Right hindlimb (tissue), 1 donor: Measurements from ENCODE around the gene ZNF160.
"Not testable (repeated sequence)": the region's sequence is repeated elsewhere in the genome, so short reads cannot be mapped to it uniquely, and the experiment has no call there.

Source experiments
- DNase-seq: peaks from one replicate; pipeline ENCODE4 v3.0.0-alpha.2; 2018

The ZNF160 gene

DNA sequence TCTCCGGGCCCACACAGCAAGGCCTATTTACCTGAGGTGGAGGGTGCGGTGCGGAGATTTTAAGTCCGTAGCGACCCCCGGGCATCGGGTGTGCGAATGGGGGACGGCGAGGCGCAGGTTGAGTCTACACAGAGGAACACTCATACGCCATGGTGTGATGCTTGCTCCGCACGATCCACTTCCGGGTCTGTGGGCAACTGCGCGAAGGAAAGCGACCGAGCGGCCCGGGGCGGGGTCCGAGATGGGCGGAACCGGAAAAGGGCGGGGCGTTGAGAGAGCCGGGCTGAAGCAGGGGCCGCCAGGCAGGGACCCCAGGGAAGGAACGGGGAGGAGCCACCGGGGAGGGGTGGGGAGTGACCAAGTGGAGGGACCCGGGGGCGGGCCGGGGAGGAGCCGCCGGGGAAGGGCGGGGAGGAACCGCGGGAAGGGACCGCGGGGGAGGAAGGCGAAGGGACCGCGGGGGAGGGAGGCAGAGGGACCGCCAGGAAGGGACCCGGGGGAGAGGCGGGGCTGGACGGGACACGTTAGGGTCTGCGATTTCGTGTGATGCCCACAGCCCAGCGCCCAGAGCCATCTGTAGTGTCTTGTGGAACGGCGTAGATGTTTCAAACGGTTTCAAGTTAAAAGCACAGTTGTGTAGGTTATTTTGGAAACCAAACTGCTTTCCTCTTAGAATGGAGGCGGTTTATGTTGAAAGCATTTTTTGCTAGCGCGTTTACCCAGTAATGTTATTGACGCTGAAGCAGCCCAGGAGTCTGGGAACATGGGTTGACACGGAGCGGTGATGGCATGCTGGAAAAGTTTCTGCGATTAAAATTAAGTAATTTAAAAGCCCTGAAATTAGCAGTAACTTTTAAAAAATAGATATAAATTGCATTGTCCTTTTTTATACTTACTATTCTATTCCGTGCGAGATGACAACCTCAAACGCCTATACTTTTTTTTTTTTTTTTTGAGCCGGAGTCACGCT lies at the start of gene ZNF160:
Gene ZNF160, minus strand, starts transcription at position 189 of the 970 bp plus-strand sequence. CDS start 17,146 bp downstream, outside the sequence.
- peak; percentile 100 for DNase-seq

DNA sequence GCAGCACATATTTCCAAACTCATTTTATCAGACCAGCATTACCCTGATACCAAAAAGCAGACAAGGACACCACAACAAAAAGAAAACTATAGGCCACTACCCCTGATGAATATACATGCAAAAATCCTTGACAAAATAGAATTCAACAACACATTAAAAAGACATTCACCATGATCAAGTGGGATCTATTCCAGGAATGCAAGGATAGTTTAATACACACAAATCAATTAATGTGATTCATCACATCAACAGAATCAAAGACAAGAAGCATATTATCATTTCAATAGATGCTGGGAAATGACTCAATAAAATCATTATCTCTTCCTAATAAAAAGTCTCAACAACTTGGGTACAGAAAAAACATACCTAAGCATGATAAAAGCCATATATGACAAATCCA lies 44.4 kb upstream of the ZNF160 start:
- no peak for DNase-seq

DNA sequence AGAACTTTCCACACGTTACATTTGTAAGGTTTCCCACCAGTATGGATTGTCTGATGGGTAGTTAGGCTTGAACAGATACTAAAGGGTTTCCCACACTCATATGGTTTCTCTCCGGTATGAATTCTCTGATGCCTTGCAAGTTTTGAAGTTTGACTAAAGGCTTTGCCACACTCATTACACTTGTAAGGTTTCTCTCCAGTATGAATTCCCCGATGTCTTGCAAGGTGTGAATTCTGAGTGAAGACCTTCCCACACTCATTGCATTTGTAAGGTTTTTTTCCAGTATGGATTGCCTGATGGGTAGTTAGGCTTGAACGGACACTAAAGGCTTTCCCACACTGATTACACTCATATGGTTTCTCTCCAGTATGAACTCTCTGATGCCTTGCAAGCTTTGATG lies 37.1 kb upstream of the ZNF160 start:
- DNase-seq = no peak

DNA sequence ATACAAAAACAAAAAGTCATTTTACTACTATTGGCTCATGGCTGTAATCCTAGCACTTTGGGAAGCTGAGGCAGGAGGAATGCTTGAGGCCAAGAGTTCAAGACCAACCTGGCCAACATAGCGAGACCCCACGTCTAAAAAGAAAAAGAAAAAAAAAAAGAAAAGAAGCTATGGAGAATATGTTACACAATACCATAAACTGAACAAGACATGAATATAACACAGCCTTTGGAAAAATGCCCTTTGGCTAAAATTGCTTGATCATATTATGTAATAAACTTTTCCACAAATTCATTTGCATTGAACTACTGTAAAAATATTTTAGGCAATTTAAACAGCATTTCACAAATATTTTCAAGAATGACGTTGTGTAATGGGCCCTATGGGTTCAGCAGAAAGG lies 33.2 kb upstream of the ZNF160 start:
- DNase-seq = no peak

DNA sequence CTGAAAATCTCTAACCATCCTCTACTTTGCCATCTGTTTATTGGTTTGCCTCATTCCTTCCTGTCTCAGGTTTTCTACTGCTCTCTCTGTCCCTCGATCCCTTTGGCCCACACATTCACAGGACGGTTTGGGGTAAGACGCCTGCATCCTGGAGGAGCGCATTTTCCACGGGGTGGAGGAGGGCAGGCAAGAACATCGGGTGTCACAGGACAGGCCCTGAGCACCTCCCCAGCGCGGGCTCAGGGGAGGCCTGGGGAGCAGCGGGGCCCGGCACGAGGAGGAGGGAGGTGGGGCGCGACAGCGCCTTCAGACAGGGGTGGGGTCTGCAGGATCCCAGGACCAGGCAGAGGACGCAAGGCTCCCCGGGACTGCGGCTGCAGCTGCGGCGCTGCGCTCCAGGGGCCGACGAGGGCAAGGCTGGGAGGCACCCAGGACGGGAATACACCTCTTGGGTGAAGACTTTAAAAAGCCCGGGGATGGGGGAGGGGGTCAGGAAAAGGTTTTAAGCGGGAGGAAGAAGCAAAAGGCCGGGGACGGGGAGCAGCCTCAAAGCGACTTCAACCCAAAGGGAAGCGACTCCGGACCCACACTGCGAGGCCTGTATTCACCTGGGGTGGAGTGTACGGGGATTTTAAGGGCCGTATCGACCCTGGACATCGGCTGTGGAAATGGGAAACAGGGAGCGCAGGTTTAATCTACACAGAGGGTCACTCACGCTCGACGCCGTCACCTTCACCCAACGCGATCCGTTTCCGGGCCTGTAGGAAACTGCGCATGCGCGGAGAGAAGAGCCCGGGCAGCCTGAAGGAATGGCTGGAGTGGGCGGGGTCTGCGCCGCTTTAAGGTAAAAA lies 29.1 kb upstream of the ZNF160 start, which contains the start of gene ZNF415:
Gene ZNF415, minus strand, starts transcription at position 770 of the 851 bp plus-strand sequence. CDS start 10,234 bp downstream, outside the sequence.
- peak; percentile 91 for DNase-seq

DNA sequence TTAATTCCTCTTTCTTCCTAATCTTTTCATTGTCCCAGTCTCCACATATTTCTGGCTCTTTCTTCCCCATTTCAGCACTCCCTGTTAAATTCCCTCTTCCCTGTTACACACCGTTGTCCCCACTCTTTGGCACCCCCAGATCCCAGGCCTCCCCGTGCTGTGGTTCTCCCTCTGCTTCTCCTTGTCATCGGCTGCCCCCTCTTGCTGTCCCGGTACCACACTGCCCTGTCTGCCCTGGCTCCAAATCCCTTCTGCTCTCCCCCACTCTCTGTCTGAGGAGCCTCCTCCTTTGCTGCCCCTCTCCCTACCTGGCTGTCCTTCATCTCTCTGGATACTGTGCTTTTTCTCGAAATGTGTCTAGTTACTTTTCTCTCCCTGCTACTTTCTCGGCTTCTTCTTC lies 28.5 kb upstream of the ZNF160 start:
- DNase-seq = no peak

DNA sequence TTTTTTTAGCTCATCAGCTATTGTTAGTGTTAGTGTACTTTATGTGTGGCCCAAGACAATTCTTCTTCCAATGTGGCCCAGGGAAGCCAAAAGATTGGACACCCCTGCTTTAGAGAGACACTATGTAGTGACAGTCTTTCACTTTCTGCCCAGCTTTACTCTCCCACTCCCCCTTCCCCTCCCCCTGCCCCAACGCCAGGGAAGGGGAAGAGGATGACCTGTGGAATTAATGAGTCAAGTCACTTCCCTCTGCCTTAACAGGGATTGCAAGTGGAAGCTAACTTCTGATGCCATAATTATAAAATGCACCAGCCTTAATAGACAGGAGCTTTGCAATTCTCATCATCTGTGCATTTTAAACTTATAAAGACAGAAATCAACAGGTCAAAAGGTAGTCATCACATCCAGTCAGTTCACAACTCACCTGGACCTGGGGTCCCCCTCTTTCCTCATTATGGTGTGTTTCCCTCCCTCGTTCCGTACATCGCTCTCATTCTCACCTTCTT lies 27.9 kb upstream of the ZNF160 start:
- no peak for DNase-seq

DNA sequence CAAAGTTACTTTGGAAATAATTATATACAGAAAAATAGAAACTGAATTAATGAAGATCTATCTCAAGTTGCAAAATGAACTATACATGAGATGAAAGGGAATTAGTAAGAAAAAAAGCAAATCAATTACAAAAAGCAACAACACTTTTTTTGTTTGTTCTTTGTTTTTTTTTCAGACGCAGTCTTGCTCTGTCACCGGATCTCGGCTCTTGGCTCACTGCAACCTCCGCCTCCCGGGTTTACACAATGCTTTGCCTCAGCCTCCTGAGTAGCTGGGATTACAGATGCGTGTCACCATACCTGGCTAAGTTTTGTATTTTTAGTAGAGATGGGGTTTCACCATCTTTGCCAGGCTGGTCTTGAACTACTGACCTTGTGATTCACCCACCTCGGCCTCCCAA lies 27.3 kb upstream of the ZNF160 start:
- no peak for DNase-seq

DNA sequence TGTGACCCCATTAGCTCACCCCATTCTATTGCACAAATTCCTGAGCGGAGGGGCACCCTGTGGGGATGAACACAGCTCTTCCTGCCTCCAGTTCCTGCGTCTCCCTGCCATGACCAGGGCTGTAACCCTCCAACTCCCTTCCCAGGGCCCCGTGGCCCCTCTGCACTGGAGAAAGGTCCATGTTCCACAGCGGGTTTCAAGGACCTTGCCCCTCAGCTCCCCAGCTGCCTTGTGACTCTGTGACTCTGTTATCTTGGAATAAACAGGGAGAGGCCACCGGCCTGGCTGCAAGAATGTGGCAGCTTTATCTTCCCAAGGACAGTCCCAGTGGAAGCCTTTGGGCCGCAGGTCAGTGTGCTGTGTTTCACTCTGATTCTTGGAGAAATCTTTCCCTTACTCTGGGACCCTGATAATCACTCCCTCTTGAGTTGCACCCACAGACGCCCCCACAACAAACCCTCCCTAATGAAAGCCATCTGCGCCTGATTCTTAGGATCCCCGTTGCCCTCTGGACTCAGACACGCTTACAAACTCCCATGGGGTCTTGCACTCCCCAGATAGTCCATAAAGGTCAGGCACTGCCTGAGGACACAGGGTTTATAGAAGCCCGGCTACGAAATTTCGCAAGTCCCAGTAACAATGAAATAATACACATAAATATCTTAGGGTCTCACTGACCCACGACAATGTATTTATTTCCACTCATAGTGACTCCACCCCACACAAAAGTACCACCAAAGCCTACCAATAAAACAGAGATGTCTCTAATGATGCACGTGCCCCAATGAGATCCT lies 23.7 kb upstream of the ZNF160 start:
- not testable (repeated sequence) for DNase-seq

DNA sequence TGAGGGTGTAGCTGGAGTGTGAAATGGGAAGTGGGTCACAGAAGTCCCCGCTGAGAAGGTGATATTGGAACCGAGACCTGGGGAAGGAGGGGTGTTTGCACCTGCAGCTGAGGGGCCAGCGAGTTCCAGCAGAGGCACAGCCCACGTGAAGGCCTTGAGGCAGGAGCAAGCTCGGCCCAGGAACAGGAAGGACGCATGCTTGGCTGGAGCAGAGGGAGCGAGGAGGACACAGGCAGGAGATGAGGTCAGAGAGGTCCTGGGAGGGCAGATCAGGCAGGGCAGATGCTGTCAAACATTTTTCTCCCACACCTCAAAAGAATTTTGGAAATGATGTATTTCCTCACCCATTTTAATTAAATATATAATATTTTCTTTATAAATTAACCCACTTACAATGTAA lies 20.2 kb upstream of the ZNF160 start:
- no peak for DNase-seq

DNA sequence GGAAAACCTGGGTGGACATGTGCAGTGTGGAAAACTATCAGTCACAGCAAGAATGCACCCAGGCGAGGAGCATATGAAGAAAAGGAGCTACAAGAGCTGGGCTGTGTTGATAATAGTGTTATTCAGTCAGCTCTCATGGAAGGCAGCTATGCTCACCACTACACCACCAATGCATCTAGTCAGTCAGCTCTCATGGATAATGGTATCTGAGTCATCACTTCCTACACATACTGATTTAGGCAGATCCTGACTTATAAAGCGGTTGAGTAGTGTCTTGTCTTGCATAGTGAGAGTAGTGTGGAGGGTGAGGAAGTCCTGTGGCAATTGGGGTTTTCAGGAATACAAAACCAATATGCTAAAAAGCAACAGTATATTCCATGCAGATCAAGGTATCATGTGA lies 9.1 kb upstream of the ZNF160 start:
- DNase-seq = no peak

DNA sequence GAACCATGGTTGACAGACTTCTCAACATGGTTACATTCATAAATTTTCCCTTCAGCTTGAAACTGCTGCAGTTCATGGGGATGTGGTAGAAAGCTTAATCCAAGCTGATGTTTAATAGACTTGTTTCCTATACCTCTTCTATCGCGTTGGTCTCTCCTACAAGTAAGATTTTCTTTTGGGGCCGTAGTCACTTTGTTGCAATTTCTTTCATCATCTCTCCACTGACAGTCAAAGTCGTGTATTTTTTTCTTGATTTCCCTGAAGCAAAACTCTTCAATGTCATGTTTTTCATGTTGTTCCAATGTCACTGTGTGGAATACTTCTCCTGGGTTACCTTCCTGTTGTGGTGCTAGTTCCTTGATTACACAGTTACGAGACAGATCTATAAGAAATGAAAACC lies 6.3 kb upstream of the ZNF160 start:
- DNase-seq = no peak

DNA sequence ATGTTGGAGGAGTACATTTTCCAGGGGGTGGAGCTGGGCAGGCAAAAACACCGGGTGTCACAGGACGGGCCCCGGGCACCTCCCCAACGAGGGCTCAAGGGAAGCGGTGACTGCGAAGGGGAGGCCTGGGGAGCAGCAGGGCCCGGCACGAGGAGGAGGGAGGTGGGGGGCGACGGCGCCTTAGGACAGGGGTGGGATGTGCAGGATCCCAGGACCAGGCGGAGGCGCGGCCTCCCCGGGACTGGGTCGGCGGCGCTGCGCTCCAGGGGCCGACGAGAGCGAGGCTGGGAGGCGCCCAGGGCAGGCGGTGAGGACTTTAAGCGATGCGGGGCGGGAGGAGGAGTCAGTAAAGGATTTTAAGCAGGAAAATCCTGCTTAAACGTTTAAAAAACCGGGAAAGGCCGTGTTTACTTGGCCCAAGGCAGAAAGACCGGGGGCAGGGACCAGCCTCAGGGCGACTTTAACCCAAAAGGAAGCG lies 427 bp downstream of the ZNF160 start:
- DNase-seq = peak; percentile 55

DNA sequence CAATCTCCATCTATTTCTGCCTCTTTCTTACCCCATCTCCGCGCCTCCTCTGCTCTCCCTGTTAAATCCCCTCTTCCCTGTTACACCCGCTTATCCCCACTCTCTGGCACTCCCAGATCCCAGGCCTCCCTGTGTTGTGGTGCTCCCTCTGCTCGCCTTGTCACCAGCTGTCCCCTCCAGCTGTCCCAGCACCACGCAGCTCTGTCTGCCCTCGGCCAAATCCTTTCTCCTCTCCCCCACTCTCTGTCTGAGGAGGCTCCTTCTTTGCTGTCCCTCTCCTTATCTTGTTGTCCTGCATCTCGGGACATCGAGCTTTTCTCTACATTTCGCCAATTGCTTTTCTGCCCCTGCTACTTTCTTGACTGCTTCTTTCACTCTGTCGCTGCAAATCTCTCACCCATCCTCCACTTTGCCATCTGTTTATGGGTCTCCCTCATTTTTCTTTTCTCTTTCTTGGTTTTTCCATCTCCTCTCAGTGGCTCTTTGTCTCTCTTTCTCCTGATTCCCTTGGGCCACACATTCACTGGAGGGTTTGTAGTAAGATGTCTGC lies 941 bp downstream of the ZNF160 start:
- DNase-seq = peak; percentile 51

DNA sequence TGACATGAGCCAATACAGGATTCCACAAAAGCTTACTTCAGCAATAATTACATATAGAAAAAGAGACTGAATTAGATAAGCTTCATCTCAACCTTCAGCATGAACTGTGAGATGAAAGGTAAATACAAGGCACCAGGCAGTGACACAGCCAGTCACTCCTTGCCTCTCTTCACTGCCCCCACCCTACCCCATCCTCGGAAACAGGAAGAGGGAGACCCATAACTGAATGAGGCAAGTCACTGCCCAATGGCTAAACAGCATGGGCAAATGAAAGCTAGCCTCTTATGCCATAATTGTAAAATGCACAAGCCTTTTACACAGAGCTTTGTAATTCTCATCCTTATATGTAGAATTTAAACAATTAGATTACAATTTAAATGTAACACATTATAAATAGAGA lies 1.7 kb downstream of the ZNF160 start:
- no peak for DNase-seq

DNA sequence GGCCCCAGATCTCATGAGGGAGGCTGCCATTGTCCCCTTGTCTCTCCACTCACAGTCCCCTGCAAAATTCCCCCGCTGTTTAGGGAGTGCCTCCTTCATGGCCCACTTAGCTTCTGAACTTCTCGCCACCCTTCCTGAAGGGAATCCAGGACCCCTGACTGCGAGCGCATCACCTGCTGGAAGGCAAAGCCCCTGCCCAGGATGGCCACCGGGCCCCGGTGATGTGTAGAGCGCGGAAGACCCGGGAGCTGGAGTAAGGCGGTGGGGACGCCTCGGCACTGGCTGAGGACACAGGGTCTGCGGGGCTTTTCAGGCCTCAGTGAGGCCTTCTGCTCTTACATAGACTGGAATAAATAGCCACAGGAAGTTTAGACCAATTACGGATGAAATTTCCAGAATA lies 4.7 kb downstream of the ZNF160 start:
- not testable (repeated sequence) for DNase-seq

DNA sequence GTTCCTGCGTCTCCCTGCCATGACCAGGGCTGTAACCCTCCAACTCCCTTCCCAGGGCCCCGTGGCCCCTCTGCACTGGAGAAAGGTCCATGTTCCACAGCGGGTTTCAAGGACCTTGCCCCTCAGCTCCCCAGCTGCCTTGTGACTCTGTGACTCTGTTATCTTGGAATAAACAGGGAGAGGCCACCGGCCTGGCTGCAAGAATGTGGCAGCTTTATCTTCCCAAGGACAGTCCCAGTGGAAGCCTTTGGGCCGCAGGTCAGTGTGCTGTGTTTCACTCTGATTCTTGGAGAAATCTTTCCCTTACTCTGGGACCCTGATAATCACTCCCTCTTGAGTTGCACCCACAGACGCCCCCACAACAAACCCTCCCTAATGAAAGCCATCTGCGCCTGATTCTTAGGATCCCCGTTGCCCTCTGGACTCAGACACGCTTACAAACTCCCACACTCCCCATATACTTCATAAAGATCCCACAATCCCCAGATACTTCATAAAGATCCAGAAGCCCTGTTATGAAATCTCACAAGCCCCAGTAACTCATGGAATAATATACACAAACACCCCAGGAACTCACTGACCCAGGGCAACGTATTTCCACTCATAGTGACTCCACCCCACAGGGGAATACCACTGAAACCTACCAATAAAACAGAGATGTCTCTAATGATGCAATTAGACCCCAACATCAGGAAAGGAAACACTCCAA lies 6.1 kb downstream of the ZNF160 start:
- not testable (repeated sequence) for DNase-seq

DNA sequence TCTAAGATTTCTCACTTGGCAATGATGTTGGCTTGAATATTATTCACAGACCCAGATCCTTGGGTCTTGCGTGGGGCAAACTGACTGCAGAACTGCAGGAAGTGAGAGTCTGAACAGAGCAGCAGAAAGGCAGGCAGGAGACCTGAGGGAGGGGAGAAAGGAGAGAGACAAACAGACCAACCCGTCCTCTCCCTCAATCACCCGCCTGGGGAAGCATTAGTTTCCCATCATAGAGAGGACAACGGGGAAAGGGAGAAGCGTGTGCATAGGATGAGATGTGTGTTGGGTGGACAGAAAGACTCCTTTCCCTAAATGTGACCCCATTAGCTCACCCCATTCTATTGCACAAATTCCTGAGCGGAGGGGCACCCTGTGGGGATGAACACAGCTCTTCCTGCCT lies 6.6 kb downstream of the ZNF160 start:
- DNase-seq = not testable (repeated sequence)

DNA sequence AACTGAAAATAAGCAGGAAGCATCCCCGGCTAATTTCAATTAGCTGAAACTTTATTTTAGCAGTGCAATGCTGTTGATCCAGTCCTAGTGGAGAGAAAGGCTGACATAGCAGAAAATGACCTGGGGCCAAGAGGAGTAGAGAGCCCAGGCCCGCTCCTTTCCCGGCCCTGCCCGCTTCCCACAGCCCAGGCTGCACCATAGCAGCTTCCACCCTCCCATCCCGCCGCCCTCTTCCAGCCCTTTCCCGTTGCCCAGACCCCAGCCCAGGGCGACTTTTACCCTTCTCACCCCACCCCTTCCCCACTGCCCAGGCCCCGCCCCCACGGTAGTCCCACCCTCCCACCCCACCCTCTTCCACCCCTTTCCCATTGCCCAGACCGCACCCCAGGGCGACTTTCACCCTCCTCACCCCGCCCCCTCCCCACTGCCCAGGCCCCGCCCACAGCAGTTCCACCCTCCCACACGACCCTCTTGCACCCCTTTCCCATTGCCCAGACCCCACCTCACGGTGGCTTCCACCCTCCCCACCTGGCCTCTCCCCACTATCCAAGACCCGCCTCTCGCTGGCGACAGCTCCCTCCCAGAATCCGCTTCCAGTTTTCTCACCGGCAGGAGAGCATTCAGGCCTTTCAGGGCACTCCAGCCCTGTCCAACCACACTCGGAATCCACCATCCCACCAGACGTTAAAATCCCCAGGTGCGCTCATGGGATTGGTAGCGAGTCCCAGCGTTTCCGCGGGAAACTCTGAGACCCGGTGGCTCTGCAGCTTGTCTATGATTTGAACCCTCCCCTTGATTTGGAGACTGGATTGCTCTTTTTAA lies 8.3 kb downstream of the ZNF160 start:
- no peak for DNase-seq

DNA sequence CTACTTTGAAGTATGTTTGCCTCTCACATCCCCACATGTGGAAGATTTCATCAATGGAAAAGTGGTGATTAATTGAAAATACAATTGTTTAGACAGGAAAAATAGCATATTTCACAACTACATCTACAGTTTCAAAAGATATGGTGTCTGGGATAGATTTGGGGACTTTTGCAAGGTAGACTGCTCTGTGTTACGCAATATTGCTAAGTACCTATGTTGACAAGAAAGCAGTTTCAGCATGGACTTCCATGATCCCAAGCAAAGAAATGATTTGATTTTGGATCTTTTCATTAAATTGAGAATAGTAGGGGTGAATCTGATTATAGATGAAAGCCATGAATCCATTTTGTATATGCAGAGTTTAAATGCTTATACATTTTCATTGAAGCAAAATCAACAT lies 10.5 kb downstream of the ZNF160 start:
- no peak for DNase-seq
